8988T (cell line): ENCODE measurements around the gene SBK3.
A peak's percentile ranks its signal among the peaks of the same experiment; 100 is the strongest.
"Not testable (repeated sequence)": the region's sequence is repeated elsewhere in the genome, so short reads cannot be mapped to it uniquely, and the experiment has no call there.

ENCODE experiments used
- DNase-seq: peaks from one replicate; pipeline ENCODE4 v3.0.0; 2011

SBK3 gene

GRCh38 chr19:55539090-55539984 lies 6.0 kb downstream of the SBK3 start:
- DNase-seq, result no peak

GRCh38 chr19:55538132-55538531 lies 7.2 kb downstream of the SBK3 start:
- DNase-seq, result no peak

DNA sequence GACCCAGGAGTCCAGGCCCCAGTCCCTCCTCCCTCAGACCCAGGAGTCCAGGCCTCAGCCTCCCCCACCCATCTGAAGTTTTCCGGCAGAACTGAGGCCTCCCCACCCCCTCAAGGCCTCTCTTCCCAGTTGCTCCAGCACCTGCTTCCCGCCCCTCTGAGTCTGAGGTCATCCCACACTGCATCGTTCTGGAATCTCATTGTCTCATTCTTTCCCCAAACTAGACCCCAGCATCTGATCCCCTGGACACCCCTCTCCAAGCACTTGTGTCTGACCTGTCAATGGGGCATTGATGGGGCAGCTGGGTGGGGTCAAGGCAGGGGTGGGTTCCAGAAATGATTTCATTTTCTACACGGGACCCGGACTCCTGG lies 7.6 kb downstream of the SBK3 start:
- DNase-seq, result no peak

DNA sequence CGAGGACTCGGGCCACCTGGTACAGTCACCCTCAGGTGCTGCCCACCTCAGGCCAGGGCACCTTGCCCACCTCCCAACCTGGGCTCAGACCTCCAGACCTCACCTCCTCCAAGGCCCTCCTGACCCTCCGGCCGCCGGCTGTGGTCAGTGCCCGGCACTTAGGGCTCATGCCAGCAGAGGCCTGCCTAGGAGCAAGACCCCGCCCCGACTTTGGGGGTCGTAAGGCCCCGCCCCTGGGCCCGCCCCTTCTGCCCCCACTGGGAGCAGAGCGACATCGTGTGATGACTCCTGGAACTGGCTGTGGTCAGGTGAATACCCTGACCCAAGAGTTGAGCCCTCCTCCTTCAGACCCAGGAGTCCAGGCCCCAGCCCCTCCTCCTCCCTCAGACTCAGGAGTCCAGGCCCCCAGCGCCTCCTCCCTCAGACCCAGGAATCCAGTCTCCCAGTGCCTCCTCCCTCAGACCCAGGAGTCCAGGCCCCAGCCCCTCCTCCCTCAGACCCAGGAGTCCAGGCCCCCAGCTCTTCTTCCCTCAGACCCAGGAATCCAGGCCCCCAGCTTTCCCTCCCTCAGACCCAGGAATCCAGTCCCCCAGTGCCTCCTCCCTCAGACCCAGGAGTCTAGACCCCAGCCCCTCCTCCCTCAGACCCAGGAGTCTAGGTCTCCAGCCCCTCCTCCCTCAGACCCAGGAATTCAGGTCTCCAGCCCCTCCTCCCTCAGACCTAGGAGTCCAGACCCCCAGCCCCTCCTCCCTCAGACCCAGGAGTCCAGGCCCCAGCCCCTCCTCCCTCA lies 8.2 kb downstream of the SBK3 start, which contains the start of gene SBK2:
TSS of gene SBK2 (minus strand) at position 183 of the 790 bp plus-strand sequence. CDS start 839 bp downstream, outside the sequence.
- peak; percentile 52 for DNase-seq

DNA sequence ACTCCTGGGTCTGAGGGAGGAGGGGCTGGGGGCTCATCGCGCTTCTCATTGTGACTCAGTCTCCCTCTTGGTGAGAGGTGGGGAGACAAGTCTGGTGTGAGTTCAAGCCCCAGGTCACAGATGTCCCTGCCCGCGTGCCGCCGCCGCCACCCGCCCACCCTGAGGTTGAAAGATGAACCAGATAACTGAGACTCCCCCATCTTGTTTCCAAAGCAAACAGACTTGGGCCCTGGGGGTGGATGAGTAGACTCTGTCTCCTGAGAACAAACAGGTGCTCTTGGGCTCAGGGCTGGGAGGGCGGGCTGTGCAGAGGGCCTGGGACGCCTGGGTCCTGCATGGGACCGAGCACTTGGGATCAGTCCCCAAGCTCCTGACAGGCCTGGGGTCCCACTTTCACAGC lies 9.0 kb downstream of the SBK3 start:
- DNase-seq, result no peak

DNA sequence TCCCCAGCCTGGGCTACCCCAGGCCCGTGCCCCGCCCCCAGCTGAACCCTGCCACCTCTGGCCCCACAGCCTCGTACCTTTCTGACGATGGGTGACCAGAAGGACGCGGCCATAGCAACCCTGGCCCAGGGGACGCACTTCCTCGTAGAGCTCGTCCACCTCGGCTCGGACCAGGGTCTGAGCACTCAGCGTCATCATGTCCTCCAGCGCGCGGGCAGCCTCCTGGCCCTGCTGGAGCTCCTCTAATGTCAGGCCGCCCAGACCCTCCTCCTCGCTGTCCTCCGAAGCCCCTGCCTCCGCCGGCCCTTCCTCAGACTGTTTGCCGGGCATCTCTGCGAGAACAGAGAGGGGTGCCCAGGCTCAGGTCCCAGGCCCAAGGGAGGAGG lies 9.4 kb downstream of the SBK3 start:
- DNase-seq, result no peak

GRCh38 chr19:55535173-55535964 lies 10.0 kb downstream of the SBK3 start:
- no peak for DNase-seq

- DNase-seq, result not testable (repeated sequence)
Observed at GRCh38 chr19:55534280-55534679, 11.1 kb downstream of the SBK3 start.

- no peak for DNase-seq
Observed at GRCh38 chr19:55530996-55531395, 14.3 kb downstream of the SBK3 start.

DNA sequence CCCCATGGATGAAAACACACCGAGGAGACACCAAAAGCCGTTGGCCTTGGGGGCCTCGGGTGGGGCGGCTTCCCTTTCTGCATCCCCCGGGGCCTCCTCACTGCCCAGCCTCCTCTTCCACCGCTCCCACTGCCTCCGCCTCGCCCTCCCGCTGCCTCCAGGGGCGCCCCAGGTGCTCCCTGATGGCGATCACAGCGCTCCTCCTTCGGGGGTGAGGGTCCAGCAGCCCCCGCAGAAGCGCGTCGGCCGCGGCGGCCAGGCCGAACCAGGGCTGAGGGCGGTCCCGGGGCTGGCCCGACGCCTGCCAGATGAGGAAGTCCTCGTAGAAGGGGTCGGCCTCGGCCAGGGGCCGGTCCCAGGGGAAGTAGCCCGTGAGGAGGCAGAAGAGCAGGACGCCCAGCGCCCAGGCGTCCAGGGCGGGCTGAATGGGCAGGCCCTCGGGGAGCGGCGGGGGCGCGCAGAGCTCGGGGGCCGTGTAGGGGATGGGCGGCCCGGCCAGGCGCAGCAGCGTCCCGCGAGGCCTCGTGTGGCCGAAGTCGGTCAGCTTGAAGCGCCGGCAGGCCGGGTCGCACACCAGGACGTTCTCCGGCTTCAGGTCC lies 15.6 kb downstream of the SBK3 start:
- DNase-seq, result no peak

DNA sequence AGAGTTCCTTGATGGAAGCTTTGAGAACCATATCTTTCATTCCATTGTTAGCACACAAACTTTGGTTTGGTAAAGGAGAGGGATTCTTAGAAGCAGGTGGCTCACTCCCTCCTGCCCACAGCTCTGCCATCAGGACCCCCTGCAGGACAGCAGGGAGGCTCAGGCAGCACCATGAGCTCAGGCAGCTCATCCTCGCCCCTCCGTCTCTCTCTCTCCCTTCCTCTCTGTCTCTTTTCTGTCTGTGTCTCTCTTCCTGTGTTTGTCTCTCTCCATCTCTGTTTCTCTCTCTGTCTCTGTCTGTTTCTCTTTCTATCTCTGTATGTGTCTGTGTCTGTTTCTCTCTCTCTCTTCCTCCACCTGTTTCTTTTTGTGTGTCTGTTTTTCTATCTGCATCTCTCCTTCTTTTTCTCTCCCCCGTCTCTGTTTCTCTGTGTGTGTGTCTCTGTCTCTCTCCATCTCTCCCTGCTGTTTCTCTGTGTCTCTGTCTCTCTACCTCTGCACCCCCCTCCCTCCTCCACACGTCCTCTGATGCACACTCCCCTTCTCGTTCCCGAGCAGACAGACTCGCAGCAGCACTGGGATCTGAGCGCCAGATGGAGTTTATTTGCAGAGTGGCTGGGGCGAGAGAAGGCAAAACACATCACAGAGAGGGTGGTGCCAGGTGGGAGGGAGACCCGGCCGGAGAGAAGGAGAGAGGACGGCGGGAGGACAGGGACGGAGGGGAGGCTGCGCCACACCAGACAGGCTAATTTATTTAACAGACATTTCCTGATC lies 17.1 kb downstream of the SBK3 start:
- DNase-seq, result no peak

- no peak for DNase-seq
Observed at GRCh38 chr19:55527197-55528029, 17.9 kb downstream of the SBK3 start.

GRCh38 chr19:55526216-55527196 lies 18.8 kb downstream of the SBK3 start:
- no peak for DNase-seq

- DNase-seq, result no peak
Observed at GRCh38 chr19:55525289-55526101, 19.8 kb downstream of the SBK3 start.

DNA sequence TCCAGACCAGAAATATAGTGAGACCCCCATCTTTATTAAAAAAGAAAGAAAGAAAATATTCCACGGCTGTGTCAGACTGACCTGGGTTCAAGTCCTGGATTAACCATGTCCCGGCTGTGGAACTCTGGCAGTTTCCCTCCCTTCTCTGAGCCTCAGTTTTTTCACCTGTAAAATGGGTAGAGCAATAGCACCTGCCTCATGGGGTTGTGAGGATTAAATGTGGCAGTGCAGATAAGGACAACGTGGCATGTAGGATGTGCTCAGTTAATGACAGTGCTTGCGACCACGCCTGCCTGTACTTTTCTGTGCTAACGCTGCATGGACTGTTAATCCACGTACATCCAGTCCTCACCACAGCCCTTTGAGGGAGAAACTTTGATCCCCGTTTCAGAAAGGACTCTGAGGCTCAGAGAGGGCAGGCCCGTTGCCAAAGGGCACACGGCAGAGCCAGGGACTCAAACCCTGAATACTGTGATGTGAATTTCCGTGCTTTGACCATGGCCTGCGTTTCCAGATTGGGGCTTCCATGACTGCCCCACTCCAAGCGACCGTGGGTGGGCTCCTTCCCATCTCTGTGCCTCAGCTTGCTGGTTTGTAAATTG lies 24.6 kb downstream of the SBK3 start:
- DNase-seq, result no peak

DNA sequence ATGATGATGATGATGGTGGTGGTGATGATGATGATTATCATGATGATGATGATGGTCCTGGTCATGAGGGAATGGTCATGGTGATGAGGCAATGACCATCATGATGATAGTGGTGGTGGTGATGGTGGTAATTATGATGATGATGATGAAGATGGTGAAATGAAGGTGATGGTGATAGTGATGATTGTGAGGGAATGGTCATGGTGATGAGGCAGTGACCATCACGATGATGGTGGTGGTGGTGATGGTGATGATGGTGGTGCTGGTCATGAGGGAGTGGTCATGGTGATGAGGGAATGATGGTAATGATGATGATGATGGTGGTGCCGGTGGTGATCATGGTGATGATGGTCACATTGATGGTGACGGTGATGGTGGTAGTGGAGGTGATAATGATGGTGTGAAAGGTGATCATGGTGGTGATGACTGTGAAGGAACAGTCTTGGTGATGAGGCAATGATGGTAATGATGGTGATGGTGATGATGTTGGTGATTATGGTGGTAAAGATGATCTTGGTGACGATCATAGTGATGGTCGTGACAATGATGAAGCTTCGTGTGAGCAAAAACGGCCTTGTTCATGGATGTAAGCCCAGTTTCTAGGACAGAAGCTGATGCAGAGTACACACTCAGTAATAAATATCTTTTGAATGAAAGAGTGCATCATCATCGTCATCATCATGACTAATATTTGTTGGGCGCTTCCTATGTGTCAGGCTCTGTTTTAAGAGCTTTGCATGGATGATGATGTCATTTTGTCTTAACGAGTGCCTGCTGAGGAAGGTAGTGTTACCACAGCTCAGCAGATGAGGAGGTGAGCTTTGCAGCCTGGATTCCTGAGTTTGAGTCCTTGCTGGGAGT lies 25.7 kb downstream of the SBK3 start:
- no peak for DNase-seq

- DNase-seq, result peak; percentile 95
Observed at GRCh38 chr19:55516878-55517620, 28.3 kb downstream of the SBK3 start.
